Right lobe of liver (tissue), 4 donors: Measurements from ENCODE around the gene MYRIP.

Experiments used
- CTCF ChIP-seq, 4 donors: fragments of 200-600 bp in 3 of 4; fragments of 450-650 bp in 1 of 4; IDR thresholded peaks; one replicate each; pipeline versions ENCODE4 v1.5.1 to v1.8.0; 2016 to 2022; ENCODE audit warnings: antibody characterized with exemption in 4 of 4, mild to moderate bottlenecking in 2 of 4
- POLR2A ChIP-seq: fragments of 450-650 bp; IDR thresholded peaks from one replicate; pipeline ENCODE4 v1.6.1; 2017; ENCODE audit warnings: antibody characterized with exemption, mild to moderate bottlenecking
- donor health status: DM: no; HTN: no; CAD: no.
- donor health status: DM: no; HTN: no; CAD: no.
- donor health status: DM: no; HTN: yes; CAD: no.

GRCh38 chr3:39784922-39785321 lies 24.5 kb upstream of the MYRIP start:
- TF ChIP-seq POLR2A (no peak), CTCF (IDR thresholded peaks at IDR 0.05) (no peak)
